ENCODE data around the gene MUC5B.

Gene MUC5B

DNA sequence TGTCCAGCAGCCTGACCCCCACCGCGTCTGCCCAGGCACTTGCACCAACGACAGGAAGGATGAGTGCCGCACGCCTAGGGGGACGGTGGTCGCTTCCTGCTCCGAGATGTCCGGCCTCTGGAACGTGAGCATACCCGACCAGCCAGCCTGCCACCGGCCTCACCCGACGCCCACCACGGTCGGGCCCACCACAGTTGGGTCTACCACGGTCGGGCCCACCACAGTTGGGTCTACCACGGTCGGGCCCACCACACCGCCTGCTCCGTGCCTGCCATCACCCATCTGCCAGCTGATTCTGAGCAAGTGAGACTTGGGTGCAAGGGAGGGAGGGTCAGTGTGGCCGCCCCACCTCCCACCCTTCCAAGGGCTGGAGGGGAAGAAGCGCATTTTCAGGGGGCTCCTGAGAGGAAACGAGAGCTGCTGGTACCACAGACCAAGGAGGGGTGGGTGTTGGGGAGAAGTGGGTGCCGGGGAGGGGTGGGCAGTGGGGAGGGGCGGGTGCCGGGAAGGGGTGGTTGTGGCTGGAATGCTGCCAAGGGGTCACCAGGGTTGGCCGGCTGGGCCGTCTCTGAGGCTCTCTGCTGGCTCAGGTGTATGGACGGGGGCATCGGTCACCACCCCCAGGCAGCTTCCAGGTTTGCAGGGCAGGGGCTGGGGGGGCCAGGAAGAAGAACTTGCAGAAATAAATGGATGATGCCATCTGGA lies 27.7 kb upstream of the MUC5B start:
- TF ChIP-seq, protein P1, sequence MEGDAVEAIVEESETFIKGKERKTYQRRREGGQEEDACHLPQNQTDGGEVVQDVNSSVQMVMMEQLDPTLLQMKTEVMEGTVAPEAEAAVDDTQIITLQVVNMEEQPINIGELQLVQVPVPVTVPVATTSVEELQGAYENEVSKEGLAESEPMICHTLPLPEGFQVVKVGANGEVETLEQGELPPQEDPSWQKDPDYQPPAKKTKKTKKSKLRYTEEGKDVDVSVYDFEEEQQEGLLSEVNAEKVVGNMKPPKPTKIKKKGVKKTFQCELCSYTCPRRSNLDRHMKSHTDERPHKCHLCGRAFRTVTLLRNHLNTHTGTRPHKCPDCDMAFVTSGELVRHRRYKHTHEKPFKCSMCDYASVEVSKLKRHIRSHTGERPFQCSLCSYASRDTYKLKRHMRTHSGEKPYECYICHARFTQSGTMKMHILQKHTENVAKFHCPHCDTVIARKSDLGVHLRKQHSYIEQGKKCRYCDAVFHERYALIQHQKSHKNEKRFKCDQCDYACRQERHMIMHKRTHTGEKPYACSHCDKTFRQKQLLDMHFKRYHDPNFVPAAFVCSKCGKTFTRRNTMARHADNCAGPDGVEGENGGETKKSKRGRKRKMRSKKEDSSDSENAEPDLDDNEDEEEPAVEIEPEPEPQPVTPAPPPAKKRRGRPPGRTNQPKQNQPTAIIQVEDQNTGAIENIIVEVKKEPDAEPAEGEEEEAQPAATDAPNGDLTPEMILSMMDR (IDR thresholded peaks at IDR 0.05; ENCODE audit: borderline replicate concordance, insufficient read depth, low read depth, low read length): no peak
- H3K4me3 ChIP-seq (ENCODE audit: low read depth, low read length): no peak overlapping the region

DNA sequence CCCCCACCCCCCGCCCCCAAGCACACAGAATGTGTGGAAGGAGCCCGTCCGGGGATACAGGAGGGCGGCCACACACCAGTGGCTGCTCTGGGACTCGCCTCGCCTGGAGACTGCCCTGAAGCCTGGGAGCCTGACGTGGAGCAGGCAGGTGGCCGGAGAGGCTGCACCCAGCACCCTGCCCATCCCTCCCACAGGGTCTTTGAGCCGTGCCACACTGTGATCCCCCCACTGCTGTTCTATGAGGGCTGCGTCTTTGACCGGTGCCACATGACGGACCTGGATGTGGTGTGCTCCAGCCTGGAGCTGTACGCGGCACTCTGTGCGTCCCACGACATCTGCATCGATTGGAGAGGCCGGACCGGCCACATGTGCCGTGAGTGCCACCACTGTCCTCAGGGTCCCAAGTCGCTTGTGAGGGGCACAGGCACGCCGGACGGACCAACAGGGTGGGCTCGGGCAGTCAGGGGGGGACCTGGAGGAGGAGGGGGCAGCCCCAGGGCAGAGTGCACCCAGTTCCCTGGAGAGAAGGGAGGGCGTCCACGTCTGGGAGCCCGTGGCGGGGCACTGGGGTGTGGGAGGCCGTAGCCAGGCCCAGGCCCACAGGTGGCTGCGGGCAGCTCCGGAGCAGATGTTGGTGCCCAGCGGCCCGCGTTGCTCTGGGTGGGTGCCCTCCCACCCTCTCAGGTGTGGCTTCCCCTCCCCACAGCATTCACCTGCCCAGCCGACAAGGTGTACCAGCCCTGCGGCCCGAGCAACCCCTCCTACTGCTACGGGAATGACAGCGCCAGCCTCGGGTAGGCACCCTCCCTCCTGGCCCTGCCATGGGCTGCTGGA lies 27.0 kb upstream of the MUC5B start:
- H3K4me3 ChIP-seq (ENCODE audit: low read depth, low read length): no peak overlapping the region
- TF ChIP-seq, protein P1 (IDR thresholded peaks at IDR 0.05; ENCODE audit: borderline replicate concordance, insufficient read depth, low read depth, low read length): no peak

DNA sequence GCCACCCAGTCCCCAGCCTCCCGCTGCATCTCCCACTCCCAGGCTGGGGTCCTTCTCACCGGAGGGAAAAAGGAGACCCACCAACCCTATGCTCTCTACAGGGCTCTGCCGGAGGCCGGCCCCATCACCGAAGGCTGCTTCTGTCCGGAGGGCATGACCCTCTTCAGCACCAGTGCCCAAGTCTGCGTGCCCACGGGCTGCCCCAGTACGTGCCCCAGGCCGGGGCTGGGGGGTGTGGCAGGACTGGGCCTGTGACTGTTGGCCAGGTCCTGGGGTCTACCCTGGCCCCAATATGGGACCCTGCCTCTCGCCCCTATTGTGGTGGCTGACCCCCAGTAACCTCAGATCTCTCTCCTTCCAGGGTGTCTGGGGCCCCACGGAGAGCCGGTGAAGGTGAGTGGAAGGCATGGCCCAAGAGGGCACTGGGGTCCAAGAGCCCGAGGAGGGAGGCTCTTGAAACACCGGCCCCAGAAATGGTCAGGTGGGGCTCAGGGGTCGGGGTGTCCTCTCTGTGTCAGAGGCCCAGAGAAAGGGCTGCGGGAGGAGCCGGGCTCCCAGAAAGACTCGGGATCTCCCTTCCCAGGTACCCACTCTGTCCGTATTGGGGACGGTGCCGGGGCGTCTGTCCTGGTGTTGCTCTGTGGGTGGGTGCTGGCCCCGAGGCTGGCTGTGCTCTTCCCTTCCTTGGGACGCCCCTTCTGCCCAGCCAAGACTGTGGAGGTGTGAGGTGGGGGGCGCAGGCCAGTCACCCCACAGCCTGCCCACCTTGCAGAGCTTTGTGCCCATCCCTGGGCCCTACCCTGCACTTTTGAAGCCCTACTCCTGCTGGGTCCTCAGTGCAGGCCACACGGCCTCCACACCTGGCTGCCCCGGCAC lies 26.1 kb upstream of the MUC5B start:
- H3K4me3 ChIP-seq (ENCODE audit: low read depth, low read length): no peak overlapping the region
- TF ChIP-seq, protein P1 (IDR thresholded peaks at IDR 0.05; ENCODE audit: borderline replicate concordance, insufficient read depth, low read depth, low read length): no peak

DNA sequence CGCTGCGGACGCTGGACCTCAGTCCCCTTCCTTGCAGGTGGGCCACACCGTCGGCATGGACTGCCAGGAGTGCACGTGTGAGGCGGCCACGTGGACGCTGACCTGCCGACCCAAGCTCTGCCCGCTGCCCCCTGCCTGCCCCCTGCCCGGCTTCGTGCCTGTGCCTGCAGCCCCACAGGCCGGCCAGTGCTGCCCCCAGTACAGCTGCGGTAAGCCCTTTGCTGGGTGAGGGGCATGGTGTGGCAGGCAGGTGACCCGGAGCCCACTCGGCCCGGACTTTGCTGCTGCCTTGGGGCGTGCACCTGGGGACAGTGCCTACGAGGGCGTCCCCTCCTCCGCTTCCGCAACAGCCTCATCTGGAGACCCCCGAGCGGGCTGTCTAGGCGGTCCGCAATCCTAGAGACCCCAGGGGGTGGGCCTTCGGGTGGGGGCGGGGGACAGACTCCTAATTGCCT lies 25.4 kb upstream of the MUC5B start:
- TF ChIP-seq, protein P1 (IDR thresholded peaks at IDR 0.05; ENCODE audit: borderline replicate concordance, insufficient read depth, low read depth, low read length): no peak
- H3K4me3 ChIP-seq (ENCODE audit: low read depth, low read length): no peak overlapping the region

DNA sequence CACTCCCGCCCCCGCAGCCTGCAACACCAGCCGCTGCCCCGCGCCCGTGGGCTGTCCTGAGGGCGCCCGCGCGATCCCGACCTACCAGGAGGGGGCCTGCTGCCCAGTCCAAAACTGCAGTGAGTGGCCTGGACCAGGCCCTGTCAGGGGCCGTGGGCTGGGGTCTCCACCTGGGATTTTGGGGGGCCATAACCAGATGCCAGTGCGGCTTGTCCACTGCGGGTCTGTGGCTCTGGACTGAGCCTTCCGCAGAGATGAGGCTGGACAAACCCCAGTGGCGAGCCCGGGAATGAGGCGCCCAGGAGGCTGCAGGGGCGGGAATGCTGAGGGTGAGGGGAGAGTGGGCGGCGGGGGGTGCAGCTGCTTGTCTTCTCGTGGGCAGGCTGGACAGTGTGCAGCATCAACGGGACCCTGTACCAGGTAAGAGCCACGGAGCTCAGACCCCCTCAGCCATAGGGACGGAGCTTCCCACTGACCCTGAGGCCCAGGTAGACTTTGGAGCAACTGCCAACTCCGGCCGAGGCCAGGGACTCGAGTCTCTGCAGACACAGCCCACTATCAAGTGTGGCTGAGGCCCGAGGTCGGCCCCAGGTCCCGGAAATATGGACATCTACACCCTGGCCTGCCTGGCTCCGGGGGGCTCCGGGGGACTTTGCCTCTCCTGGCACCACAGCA lies 24.8 kb upstream of the MUC5B start:
- TF ChIP-seq, protein P1 (IDR thresholded peaks at IDR 0.05; ENCODE audit: borderline replicate concordance, insufficient read depth, low read depth, low read length): no peak

DNA sequence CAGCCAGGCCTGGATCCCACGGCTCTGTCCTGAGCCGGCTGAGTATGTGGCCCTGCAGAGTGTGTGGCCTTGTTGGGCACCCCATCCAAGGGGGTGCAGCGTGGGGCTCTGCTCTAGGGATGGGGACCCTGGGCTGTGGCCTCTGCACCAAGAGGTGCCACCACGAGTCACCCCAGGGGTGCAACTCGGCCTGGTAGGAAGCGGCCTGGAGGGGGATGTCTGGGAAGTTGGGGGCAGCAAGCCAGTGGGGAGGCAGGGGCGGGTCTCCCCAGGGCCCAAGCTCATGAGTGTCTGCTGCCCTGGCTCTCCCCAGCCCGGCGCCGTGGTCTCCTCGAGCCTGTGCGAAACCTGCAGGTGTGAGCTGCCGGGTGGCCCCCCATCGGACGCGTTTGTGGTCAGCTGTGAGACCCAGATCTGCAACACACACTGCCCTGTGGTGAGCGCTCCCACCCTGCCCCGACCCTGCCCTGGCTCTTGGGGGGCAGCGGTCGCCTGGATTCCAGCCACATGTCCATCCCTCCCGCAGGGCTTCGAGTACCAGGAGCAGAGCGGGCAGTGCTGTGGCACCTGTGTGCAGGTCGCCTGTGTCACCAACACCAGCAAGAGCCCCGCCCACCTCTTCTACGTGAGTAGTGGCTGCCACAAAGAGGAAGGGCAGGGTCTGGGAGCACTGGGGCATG lies 24.2 kb upstream of the MUC5B start:
- H3K4me3 ChIP-seq (ENCODE audit: low read depth, low read length): no peak overlapping the region
- TF ChIP-seq, protein P1 (IDR thresholded peaks at IDR 0.05; ENCODE audit: borderline replicate concordance, insufficient read depth, low read depth, low read length): no peak

More for the DNA sequence above, 24.8 kb upstream of the MUC5B start:
- H3K4me3 ChIP-seq (ENCODE audit: low read depth, low read length): no peak overlapping the region
